Liver (tissue), 9 donors: Measurements from ENCODE around the gene ST7. TPM values are rescaled to one million over a fixed set of nuclear protein-coding genes. Genes with fewer than 3 reads are reported as not detected.

Experiments
- DNase-seq: peaks from one replicate; pipeline ENCODE4 v3.0.0-alpha.2; 2017; ENCODE audit warnings: low spot score
- H3K27ac ChIP-seq, 2 donors: one replicate each; pipeline ENCODE4 v1.7.0; 2013; ENCODE audit warnings: inconsistent platforms in 2 of 2, low read length in 2 of 2, control low read depth in 1 of 2, low read depth in 1 of 2, mild to moderate bottlenecking in 1 of 2
- H3K27me3 ChIP-seq, 4 donors: one replicate each; pipeline versions ENCODE4 v1.6.1 to v1.7.0; 2013; ENCODE audit warnings: low read length in 3 of 4, inconsistent platforms in 1 of 4, mild to moderate bottlenecking in 1 of 4, moderate library complexity in 1 of 4; ENCODE audit not compliant: control insufficient read depth in 4 of 4, insufficient read depth in 4 of 4
- H3K36me3 ChIP-seq, 4 donors: one replicate each; pipeline versions ENCODE4 v1.6.1 to v1.7.0; 2013; ENCODE audit warnings: low read length in 3 of 4, mild to moderate bottlenecking in 3 of 4, low read depth in 1 of 4, moderate library complexity in 1 of 4; ENCODE audit not compliant: control insufficient read depth in 4 of 4, insufficient read depth in 3 of 4
- H3K4me1 ChIP-seq, 4 donors: one replicate each; pipeline versions ENCODE4 v1.6.1 to v1.7.0; 2013; ENCODE audit warnings: low read length in 3 of 4, mild to moderate bottlenecking in 3 of 4, moderate library complexity in 1 of 4; ENCODE audit not compliant: control insufficient read depth in 4 of 4, insufficient read depth in 4 of 4
- H3K4me3 ChIP-seq, 3 donors: one replicate each; pipeline versions ENCODE4 v1.6.1 to v1.7.0; 2013; ENCODE audit warnings: low read length in 3 of 3, control low read depth in 1 of 3, low read depth in 1 of 3, mild to moderate bottlenecking in 1 of 3
- H3K9ac ChIP-seq, 2 donors: one replicate each; pipeline ENCODE4 v1.7.0; 2013; ENCODE audit warnings: low read length in 2 of 2, mild to moderate bottlenecking in 2 of 2, moderate library complexity in 2 of 2, control low read depth in 1 of 2, low read depth in 1 of 2
- H3K9me3 ChIP-seq, 4 donors: one replicate each; pipeline versions ENCODE4 v1.6.1 to v1.7.0; 2013; ENCODE audit warnings: low read length in 3 of 4; ENCODE audit not compliant: control insufficient read depth in 4 of 4
- FOXA1 ChIP-seq: IDR thresholded peaks from 2 replicates; pipeline ENCODE4 v1.6.1; 2016; ENCODE audit warnings: antibody characterized with exemption
- FOXA2 ChIP-seq: IDR thresholded peaks from 2 replicates; pipeline ENCODE4 v1.6.1; 2016; ENCODE audit warnings: antibody characterized with exemption
- HNF4G ChIP-seq: IDR thresholded peaks from 2 replicates; pipeline ENCODE4 v1.6.1; 2016; ENCODE audit warnings: antibody characterized with exemption
- JUND ChIP-seq, 2 donors: IDR thresholded peaks; 2 replicates each; pipeline ENCODE4 v1.6.1; 2016; ENCODE audit warnings: antibody characterized with exemption in 2 of 2
- NR2F2 ChIP-seq: IDR thresholded peaks from 2 replicates; pipeline ENCODE4 v1.6.1; 2016; ENCODE audit warnings: antibody characterized with exemption
- RAD21 ChIP-seq, 2 donors: IDR thresholded peaks; 2 replicates each; pipeline ENCODE4 v1.6.1; 2016; ENCODE audit warnings: antibody characterized with exemption in 2 of 2, mild to moderate bottlenecking in 2 of 2
- SP1 ChIP-seq: IDR thresholded peaks from 2 replicates; pipeline ENCODE4 v1.6.1; 2018; ENCODE audit warnings: antibody characterized with exemption, mild to moderate bottlenecking
- TAF1 ChIP-seq: conservative IDR thresholded peaks from 2 replicates; pipeline ENCODE4 v1.6.1; 2016; ENCODE audit warnings: antibody characterized with exemption, mild to moderate bottlenecking
- YY1 ChIP-seq: IDR thresholded peaks from 2 replicates; pipeline ENCODE4 v1.6.1; 2016; ENCODE audit warnings: antibody characterized with exemption, mild to moderate bottlenecking
- WGBS: extraction: QIAGEN DNeasy Blood & Tissue Kit; methylation state at CpG from one replicate; pipeline ENCODE4 v1.1.7; 2013; 5-methylcytosine and 5-hydroxymethylcytosine counted together
- polyA plus RNA-seq, 2 donors: library from polyadenylated mRNA; stranded (reverse) in 1 of 2; unstranded in 1 of 2; fragments of 200-250 nt in 1 of 2; fragments of >200 nt in 1 of 2; fragmentation: Nextera tagmentation in 1 of 2; extraction: Ambion mirVana in 1 of 2; gene quantifications; one replicate each; pipeline versions ENCODE4 v1.2.1 to v1.2.3, GENCODE V29; 2013 to 2015
- total RNA-seq, 2 donors: library from RNA; depleted of rRNA; stranded (reverse); fragments of >200 nt; gene quantifications; one replicate each; pipeline ENCODE4 v1.2.3, GENCODE V29; 2014
- TF ChIP-seq, protein P1 (sequence below): IDR thresholded peaks from 2 replicates; pipeline ENCODE4 v1.6.1; 2016; ENCODE audit warnings: antibody characterized with exemption
- TF ChIP-seq, protein P2 (sequence below): IDR thresholded peaks from 2 replicates; pipeline ENCODE4 v1.6.1; 2016; ENCODE audit warnings: antibody characterized with exemption
- TF ChIP-seq, protein P3 (sequence below): fragments of 150-350 bp; IDR thresholded peaks from 2 replicates; pipeline ENCODE4 v1.5.1; 2017; ENCODE audit warnings: improper control_type of control experiment, low read depth, low read length; ENCODE audit not compliant: missing input control
- TF ChIP-seq, protein P4 (sequence below): IDR thresholded peaks from 2 replicates; pipeline ENCODE4 v1.6.1; 2016; ENCODE audit warnings: antibody characterized with exemption, mild to moderate bottlenecking
- donor health status: healthy.
- donor health status: healthy.
- donor health status: healthy.
- donor health status: healthy.
- donor health status: healthy.

Gene ST7
- total and polyA plus RNA-seq, 4 donors, result 13.5 to 30.7 (median 22.6) TPM

DNA sequence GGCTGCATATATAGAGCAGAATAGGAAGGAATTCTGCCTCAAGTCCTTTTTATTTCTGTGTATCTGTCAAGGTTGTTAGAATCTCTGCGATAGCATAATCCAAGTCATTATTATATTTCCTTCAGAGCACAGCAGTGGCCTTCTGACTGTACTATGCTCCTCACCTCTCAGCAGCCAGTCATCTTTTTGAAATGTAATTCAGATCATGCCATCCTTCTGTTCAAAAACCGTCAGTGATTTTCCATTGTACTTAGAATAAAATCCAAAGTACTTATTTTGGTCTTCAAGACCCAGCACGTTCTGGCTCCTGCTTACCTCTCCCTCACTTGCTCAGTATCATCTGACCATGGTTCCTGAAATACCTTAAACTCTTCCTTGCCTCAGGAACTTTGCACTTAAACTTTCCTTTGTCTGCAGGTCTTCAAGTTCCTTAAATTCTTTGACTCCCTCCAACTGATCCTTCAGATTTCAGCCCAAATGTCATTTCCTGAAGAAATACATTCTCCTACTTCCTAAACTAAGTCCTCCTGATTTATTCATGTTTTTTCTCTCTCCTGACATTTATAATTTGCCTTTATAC, 112.4 kb downstream of the ST7 start:
- TF ChIP-seq, protein P1, sequence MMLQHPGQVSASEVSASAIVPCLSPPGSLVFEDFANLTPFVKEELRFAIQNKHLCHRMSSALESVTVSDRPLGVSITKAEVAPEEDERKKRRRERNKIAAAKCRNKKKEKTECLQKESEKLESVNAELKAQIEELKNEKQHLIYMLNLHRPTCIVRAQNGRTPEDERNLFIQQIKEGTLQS, result no peak
- TF ChIP-seq FOXA2 (no peak), TAF1 (no peak), YY1 (no peak), RAD21 (IDR thresholded peaks at IDR 0.05) (no peak), SP1 (no peak)
- TF ChIP-seq, protein P2, sequence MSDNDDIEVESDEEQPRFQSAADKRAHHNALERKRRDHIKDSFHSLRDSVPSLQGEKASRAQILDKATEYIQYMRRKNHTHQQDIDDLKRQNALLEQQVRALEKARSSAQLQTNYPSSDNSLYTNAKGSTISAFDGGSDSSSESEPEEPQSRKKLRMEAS, result no peak
- TF ChIP-seq, protein P3, sequence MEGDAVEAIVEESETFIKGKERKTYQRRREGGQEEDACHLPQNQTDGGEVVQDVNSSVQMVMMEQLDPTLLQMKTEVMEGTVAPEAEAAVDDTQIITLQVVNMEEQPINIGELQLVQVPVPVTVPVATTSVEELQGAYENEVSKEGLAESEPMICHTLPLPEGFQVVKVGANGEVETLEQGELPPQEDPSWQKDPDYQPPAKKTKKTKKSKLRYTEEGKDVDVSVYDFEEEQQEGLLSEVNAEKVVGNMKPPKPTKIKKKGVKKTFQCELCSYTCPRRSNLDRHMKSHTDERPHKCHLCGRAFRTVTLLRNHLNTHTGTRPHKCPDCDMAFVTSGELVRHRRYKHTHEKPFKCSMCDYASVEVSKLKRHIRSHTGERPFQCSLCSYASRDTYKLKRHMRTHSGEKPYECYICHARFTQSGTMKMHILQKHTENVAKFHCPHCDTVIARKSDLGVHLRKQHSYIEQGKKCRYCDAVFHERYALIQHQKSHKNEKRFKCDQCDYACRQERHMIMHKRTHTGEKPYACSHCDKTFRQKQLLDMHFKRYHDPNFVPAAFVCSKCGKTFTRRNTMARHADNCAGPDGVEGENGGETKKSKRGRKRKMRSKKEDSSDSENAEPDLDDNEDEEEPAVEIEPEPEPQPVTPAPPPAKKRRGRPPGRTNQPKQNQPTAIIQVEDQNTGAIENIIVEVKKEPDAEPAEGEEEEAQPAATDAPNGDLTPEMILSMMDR, result no peak
- Histone ChIP-seq H3K9ac (no peak overlapping the region), H3K27me3 (no peaks in the 10 kb centered on the region), H3K36me3 (no peaks in the 10 kb centered on the region), H3K4me3 (no peak overlapping the region), H3K27ac (no peak overlapping the region), H3K4me1 (peaks cover 0 to 11% (median 2%) of the 10 kb centered on the region in 4 donors), H3K9me3 (no peaks in the 10 kb centered on the region)
- DNase-seq, result no peak
- 92% methylated on average over 3 of the region's 3 CpGs for WGBS

DNA sequence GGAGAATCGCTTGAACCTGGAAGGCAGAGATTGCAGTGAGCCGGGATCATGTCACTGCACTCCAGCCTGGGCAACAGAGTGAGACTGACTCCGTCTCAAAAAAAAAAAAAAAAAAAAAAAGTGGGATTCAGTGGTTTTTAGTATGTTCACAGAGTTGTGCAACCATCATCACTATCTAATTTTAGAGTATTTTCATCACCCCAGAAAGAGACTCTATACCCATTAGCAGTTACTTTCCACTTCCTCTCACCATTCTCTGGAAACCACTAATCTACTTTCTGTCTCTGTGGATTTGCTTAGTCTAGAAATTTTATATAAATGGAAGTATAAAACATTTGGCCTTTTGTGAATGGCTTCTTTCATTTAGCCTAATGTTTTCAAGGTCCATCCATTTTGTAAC, 113.4 kb downstream of the ST7 start:
- Histone ChIP-seq H3K9ac (no peak overlapping the region), H3K9me3 (no peaks in the 10 kb centered on the region), H3K36me3 (no peaks in the 10 kb centered on the region), H3K27ac (no peak overlapping the region), H3K4me1 (peaks cover 0 to 15% (median 2%) of the 10 kb centered on the region in 4 donors), H3K27me3 (no peaks in the 10 kb centered on the region), H3K4me3 (no peak overlapping the region)
- 84% methylated on average over 3 of the region's 3 CpGs for WGBS
- DNase-seq, result no peak
- TF ChIP-seq, protein P2, result no peak
- TF ChIP-seq, protein P1, result no peak
- TF ChIP-seq, protein P4, sequence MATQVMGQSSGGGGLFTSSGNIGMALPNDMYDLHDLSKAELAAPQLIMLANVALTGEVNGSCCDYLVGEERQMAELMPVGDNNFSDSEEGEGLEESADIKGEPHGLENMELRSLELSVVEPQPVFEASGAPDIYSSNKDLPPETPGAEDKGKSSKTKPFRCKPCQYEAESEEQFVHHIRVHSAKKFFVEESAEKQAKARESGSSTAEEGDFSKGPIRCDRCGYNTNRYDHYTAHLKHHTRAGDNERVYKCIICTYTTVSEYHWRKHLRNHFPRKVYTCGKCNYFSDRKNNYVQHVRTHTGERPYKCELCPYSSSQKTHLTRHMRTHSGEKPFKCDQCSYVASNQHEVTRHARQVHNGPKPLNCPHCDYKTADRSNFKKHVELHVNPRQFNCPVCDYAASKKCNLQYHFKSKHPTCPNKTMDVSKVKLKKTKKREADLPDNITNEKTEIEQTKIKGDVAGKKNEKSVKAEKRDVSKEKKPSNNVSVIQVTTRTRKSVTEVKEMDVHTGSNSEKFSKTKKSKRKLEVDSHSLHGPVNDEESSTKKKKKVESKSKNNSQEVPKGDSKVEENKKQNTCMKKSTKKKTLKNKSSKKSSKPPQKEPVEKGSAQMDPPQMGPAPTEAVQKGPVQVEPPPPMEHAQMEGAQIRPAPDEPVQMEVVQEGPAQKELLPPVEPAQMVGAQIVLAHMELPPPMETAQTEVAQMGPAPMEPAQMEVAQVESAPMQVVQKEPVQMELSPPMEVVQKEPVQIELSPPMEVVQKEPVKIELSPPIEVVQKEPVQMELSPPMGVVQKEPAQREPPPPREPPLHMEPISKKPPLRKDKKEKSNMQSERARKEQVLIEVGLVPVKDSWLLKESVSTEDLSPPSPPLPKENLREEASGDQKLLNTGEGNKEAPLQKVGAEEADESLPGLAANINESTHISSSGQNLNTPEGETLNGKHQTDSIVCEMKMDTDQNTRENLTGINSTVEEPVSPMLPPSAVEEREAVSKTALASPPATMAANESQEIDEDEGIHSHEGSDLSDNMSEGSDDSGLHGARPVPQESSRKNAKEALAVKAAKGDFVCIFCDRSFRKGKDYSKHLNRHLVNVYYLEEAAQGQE, result no peak
- no peak for TF ChIP-seq YY1
- no peak for TF ChIP-seq FOXA1
- TF ChIP-seq TAF1, result no peak
- TF ChIP-seq, protein P3, result no peak
- no peak for TF ChIP-seq JUND (IDR thresholded peaks at IDR 0.05)
- no peak for TF ChIP-seq NR2F2
- TF ChIP-seq SP1, result no peak
- no peak for TF ChIP-seq HNF4G
